Prostate gland (tissue), 2 donors: Measurements from ENCODE around the gene LCE3B.

Experiments
- CTCF ChIP-seq, 4 experiments: fragments of 200-600 bp in 2 of 4; fragments of 450-650 bp in 2 of 4; sonication (generic) in 2 of 4; IDR thresholded peaks; 1 replicate in 3 of 4; 2 replicates in 1 of 4; pipeline ENCODE4 v1.5.1; 2016 to 2019; ENCODE audit warnings: antibody characterized with exemption in 4 of 4, mild to moderate bottlenecking in 2 of 4, moderate library complexity in 2 of 4
- POLR2AphosphoS5 ChIP-seq: sonication (generic); formaldehyde crosslinking; IDR thresholded peaks from one replicate; pipeline ENCODE4 v1.6.1; 2017; ENCODE audit warnings: antibody characterized with exemption

- TF ChIP-seq CTCF (IDR thresholded peaks at IDR 0.05): no peak
- no peak for TF ChIP-seq POLR2AphosphoS5
Measured at GRCh38 chr1:152643945-152644344, 30.3 kb downstream of the LCE3B start.
